Measurements from ENCODE around the gene CLN3.
A peak's percentile ranks its signal among the peaks of the same experiment; 100 is the strongest.
"Not testable (repeated sequence)": the region's sequence is repeated elsewhere in the genome, so short reads cannot be mapped to it uniquely, and the experiment has no call there.

Gene CLN3

DNA sequence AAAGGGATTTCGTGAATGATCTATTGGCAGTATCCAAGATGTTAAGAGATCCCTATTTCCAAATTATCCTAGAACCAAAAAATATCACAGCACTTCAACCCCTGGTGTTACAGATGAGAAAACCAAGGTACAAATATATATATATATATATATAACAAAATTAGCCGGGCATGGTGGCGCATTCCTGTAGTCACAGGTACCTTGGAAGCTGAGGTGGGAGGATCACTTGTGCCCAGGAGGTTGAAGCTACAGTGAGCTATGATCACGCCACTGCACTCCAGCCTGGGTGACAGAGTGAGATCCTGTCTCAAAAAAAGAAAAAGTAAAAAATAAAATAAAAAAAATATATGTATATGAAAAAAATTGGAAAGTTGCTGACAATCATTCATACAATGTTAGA lies 637 bp upstream of the CLN3 start:
- TF ChIP-seq POLR2A (IDR thresholded peaks at IDR 0.05; ENCODE audit: low read length) (no peak), GATA1 (IDR thresholded peaks at IDR 0.05; ENCODE audit: low read depth, low read length) (no peak)

DNA sequence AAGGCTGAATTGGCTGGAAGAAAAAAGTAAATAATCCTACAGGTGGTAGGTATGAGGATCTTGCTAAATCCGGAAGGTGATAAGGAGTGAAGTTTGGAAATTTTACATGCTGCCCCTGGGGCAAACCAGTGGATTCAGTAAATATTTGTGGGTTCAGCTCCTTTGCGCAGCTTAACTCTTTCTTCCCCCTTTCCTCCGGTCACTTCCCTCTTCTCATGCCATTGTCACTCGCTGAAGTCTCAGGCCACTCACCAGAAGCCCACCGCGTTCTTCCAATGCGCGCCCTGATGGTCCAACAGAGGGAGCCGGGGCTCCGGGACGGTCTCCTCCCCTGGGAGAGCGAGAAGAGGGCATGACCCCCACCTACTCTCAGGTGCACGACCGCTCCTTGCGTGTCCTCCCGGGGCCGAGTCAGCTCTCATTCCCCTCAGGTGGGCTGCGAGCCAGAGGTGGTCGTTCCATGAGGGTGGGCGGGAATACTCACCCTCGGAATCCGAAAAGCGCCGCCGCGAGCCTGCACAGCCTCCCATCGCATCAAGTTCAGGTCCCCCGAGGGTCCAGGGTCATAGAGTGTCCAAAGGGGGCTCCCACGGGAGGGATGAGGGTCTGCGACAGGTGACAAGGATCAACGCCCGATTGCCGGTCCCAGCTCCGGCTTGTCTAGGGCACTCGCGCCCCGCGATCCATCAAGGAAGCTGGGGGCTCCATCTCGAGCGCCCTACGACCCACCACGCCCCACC lies 474 bp downstream of the CLN3 start:
- TF ChIP-seq POLR2A (IDR thresholded peaks at IDR 0.05; ENCODE audit: low read length), result no peak
- no peak for TF ChIP-seq GATA1 (IDR thresholded peaks at IDR 0.05; ENCODE audit: low read depth, low read length)

More for the DNA sequence above, 637 bp upstream of the CLN3 start:
- no peak for DNase-seq

DNA sequence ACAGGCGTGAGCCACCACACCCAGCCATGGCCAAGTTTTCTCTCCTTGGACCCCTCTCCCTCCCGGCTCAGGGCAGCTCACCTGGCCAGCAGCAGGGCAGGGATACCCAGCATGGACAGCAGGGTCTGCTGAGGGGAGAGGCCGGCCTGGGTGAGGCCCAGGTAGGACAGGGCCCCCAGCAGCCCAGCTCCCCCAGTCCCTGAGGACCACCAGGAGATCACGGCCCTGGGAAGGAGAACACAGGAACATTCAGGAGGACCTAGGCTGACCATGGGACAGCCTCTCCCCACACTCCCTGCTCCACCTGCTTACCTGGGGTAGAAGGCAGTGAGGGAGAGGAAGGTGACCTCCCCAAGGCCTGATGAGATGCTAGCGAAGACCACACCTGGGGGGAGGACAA lies 5.6 kb downstream of the CLN3 start:
- no peak for TF ChIP-seq POLR2A (IDR thresholded peaks at IDR 0.05; ENCODE audit: low read length)
- TF ChIP-seq GATA1 (IDR thresholded peaks at IDR 0.05; ENCODE audit: low read depth, low read length), result no peak
- DNase-seq, result no peak

More for the DNA sequence above, 474 bp downstream of the CLN3 start:
- DNase-seq, result peak; percentile 42 to 51

DNA sequence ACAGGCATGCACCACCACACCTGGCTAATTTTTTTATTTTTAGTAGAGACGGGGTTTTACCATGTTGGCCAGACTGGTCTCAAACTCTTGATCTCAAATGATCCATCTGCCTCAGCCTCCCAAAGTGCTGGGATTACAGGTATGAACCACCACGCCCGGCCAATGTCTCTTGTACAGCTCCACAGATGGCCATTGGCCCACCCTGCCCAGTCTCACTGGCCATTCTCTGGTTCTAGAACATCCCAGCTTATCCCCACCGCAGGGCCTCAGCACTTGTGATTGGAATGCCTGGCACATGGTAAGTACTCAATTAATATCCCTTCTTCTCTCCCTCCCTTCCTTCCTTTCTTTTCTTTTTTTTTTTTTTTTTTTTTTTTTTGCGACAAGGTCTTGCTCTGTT lies 8.5 kb downstream of the CLN3 start:
- DNase-seq, result not testable (repeated sequence)

DNA sequence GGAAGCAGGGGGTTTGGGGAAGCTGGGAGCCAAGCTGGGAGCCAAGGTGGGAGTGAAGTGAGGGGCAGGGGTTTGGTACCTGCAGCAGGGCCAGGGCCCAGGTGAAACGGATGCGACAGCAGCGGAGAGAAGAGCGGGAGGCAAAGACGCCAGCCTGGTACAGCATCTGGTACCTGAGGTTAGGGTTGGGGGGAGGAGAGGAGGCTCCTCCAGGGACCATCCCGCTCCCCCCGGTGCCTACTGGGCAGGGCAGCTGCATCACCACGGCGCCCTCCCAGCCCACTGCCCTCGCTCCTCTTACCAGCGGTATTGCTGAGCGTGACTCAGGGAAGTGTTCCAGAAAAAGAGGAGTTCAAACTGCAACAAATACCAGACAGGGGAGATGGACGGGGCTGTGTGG lies 9.8 kb downstream of the CLN3 start:
- TF ChIP-seq GATA1 (IDR thresholded peaks at IDR 0.05; ENCODE audit: low read depth, low read length) (no peak), POLR2A (IDR thresholded peaks at IDR 0.05; ENCODE audit: low read length) (no peak)

DNA sequence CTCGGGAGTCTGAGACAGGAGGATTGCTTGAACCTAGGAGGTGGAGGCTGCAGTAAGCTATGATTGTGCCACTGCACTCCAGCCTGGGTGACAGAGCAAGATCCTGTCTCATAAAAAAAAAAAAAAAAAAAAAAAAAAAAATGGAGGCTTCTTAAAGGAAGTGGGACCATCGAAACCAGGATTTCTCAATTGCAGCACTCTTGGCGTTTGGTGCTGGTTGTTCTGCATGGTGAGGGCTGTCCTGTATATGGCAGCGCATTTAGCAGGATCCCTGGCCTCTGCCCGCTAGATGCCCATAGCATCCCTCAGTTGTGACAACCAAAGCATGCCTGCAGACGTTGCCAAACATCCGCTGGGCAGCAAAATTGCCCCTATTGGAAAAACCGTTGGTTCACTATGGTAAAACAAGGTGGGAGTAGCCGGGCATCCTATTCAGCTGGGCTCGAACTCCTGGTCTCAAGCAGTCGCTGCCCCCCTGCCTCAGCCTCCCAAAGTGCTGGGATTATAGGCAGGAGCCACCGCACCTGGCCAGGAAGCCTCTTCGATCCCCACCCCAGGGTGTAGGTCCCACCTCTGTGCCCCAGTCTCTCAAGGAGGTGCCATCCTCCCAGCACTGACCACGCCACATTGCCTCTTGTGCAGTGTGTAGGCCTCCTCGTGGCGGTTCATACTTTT lies 13.2 kb downstream of the CLN3 start:
- DNase-seq, result no peak
- TF ChIP-seq POLR2A (IDR thresholded peaks at IDR 0.05; ENCODE audit: low read length) (no peak), GATA1 (IDR thresholded peaks at IDR 0.05; ENCODE audit: low read depth, low read length) (no peak)

More for the DNA sequence above, 9.8 kb downstream of the CLN3 start:
- DNase-seq, result no peak

DNA sequence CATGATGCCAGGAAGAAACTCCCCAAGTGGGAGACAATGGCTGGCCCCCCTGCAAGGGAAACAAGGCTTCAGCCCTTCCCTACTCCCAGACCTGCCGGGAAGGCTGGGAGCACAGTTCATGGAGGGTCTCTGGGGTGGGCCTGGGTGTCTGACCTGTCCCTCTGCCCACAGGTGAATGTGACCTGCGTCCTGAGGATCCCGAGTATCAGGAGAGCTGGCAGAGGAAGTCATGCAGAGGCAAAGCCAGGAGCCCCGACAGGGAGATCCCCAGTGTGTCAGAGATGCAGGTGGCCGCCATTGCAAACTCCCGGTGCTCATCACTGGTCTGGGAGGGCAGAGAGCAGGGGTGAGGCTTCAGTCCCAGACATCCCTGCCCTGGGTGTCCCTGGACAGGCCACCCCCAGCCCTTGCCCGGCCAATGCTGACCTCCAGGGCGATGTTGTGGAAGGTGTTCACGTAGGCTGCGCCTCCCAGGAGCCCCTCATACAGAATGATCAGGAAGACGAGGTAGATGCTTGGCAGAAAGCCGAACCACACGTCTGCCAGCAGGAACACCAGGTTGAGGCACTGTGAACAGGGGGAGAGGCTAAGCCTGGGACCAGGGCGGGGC lies 14.5 kb downstream of the CLN3 start:
- TF ChIP-seq POLR2A (IDR thresholded peaks at IDR 0.05; ENCODE audit: low read length) (no peak), GATA1 (IDR thresholded peaks at IDR 0.05; ENCODE audit: low read depth, low read length) (no peak)
- no peak for DNase-seq

DNA sequence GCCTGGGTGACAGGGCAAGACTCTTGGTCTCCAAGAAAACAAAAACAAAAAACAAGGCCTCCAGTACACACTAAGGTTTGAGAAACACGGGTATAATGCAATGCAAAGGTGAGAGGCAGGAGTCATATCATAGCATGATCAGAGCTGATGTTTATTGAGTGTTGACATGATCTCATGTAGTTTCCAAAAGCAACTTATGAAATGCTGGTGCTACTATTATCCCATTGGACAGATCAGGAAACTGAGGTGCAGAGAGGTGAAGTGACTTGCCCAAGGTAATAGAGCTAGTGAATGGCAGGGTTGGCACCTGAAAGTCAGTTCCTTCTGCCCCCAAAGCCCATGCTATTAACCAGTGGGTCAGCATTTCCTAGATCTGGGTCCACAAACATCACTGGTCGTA lies 16.7 kb downstream of the CLN3 start:
- no peak for DNase-seq
- TF ChIP-seq POLR2A (IDR thresholded peaks at IDR 0.05; ENCODE audit: low read length) (no peak), GATA1 (IDR thresholded peaks at IDR 0.05; ENCODE audit: low read depth, low read length) (no peak)

DNA sequence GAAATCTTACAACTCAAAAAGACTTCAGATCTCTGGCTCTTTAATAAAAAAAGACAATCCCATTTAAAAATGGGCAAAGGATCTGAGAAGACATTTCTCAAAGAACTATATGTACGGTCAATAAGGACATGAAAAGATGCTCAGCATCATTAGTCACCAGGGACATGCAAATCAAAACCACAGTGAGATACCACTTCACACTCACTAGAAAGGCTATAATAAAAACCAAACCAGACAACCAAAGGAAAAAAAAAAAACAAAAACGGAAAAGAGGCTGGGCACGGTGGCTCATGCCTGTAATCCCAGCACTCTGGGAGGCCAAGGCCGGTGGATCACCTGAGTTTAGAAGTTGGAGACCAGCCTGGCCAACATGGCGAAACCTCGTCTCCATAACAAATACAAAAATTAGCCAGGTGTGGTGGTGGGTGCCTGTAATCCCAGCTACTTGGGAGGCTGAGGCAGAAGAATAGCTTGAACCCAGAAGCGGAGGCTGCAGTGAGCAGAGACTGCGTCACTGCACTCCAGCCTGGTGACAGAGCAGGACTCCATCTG lies 18.1 kb downstream of the CLN3 start:
- TF ChIP-seq POLR2A (IDR thresholded peaks at IDR 0.05; ENCODE audit: low read length) (no peak), GATA1 (IDR thresholded peaks at IDR 0.05; ENCODE audit: low read depth, low read length) (no peak)
- no peak for DNase-seq

DNA sequence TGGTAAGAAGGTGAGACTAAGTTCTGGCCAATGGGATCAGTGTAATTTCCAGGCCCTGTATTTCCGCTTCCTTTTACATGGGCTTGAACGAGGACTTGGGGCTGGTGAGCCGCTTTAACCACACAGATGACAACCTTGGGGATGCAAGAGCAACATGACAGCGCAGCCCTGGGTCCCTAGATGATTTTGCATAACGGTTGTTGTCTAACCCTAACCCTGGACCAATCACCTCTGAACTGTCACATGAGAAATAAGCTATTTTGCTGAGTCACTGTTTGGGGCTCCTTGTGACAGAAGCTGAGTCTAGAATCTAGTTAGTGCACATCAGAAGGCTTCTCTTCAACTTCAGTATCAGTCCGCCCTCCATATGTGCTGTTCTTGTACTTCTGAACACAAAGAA lies 44.8 kb downstream of the CLN3 start:
- not testable (repeated sequence) for DNase-seq

DNA sequence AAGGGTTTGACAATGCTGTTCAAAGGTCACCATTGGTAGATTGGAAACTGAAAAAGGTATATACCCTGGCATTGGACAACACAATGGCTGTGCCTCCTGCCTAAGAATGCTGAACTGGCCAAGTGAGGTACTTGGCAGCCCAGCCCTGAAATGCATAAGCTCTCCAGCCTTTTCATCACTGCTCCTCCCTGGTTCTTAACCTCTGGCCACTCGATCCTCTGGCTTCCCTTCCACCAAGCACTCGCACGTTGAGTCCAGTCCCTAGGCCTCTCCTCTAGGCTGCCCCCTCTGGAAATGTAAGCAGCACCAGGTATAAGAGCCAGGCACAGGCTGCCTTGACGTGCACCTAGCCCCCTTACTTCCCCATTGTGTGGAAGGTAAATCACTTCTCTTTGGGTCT lies 45.5 kb downstream of the CLN3 start:
- DNase-seq, result not testable (repeated sequence)

DNA sequence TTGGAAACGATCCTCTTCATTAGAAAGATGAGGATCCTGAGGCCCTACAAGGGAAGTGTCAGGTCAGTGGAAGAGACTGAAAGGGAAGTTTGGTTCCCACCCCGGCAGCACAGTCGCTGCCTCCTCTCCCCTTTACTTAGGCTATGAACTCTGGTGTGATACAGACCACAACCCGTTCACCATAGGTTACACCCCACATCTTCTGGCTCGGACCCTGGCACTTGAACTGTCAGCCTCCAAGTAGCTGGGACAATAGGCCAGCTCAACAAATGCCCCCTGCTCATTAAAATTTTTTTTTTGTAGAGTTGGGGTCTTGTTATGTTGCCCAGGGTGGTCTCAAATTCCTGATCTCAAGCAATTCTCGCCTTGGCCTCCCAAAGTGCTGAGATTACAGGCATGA lies 47.9 kb downstream of the CLN3 start:
- DNase-seq, result not testable (repeated sequence)

DNA sequence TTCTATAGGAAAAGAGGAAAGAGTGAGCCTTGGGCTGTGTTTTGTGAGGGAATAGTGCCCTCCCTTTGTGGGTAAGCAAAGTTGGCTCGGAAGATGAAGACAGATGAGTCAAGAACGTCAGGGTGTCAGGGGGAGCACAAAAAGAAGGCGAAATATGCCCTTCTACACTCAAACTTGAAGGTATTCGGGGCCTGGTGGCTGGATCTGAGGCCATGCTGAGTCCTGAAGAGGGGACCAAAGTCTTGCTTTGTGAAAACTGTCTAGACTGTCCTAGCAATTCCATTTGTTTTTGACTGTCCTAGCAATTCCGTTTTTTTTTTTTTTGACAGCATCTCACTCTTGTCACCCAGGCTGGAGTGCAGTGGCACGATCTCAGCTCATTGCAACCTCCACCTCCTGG lies 53.0 kb downstream of the CLN3 start:
- DNase-seq, result not testable (repeated sequence)

DNA sequence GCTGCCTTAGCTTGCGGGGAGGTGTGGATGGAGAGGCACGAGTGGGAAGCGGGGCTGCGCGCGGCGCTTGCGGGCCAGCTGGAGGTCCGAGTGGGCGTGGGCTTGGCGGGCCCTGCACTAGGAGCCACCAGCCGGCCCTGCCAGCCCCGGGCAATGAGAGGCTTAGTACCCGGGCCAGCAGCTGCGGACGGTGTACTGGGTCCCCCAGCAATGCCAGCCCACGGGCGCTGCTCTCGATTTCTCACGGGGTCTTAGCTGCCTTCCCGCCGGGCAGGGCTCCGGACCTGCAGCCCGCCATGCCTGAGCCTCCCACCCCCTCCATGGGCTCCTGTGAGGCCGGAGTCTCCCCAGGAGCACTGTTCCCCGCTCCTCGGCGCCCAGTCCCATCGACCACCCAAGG lies 56.5 kb downstream of the CLN3 start:
- not testable (repeated sequence) for DNase-seq
